AG04449 (cell line): ENCODE data around the gene SPACA7.
"Not testable (repeated sequence)": the region's sequence is repeated elsewhere in the genome, so short reads cannot be mapped to it uniquely, and the experiment has no call there.

ENCODE experiments used
- CTCF ChIA-PET: fragments of 350-600 bp; formaldehyde crosslinking; extraction: SDS; loops from one replicate; lab custom pipeline; 2021; ENCODE audit warnings: antibody characterized with exemption; lab: Yijun Ruan, JAX
- POLR2A ChIA-PET: fragments of 400-600, 350-600 bp; formaldehyde crosslinking; extraction: SDS; loops from one replicate; lab custom pipeline; 2020; ENCODE audit warnings: antibody characterized with exemption, inconsistent platforms; lab: Yijun Ruan, JAX
- DNase-seq: peaks from one replicate; pipeline ENCODE4 v3.0.0-alpha.2; 2010; ENCODE audit warnings: low read depth, low spot score
- H3K4me3 ChIP-seq: 2 replicates; pipeline ENCODE4 v1.5.1; 2011; ENCODE audit warnings: low read depth, mild to moderate bottlenecking, control low read depth, low read length
- TF ChIP-seq, protein P1 (sequence below): IDR thresholded peaks from one replicate; pipeline ENCODE4 v1.5.1; 2011; ENCODE audit warnings: mild to moderate bottlenecking, moderate library complexity, low read length, control low read depth, inconsistent platforms; ENCODE audit not compliant: insufficient read depth; ENCODE audit errors: missing control alignments

The SPACA7 gene

DNA sequence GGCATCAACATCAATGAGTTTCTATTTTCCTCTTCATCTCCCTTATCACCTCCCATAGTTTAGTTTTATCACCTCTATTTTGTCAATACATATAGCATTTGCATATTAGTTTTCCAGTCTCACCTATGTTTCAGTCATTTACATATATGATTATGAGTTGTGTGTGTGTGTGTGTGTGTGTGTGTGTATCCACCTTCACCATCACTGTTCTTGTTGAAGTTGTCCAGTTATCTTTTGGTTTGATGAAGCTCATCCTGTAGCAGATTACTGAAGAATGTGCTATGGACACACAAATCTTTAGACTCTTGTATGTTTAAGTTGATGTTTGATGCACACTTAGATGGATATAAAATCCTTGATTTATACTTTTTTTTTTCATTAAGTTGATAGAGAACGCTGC lies 40.5 kb downstream of the SPACA7 start:
- ChIA-PET CTCF (no interaction called here), POLR2A (no interaction called here)
- no peak overlapping the region for H3K4me3 ChIP-seq
- TF ChIP-seq, protein P1, sequence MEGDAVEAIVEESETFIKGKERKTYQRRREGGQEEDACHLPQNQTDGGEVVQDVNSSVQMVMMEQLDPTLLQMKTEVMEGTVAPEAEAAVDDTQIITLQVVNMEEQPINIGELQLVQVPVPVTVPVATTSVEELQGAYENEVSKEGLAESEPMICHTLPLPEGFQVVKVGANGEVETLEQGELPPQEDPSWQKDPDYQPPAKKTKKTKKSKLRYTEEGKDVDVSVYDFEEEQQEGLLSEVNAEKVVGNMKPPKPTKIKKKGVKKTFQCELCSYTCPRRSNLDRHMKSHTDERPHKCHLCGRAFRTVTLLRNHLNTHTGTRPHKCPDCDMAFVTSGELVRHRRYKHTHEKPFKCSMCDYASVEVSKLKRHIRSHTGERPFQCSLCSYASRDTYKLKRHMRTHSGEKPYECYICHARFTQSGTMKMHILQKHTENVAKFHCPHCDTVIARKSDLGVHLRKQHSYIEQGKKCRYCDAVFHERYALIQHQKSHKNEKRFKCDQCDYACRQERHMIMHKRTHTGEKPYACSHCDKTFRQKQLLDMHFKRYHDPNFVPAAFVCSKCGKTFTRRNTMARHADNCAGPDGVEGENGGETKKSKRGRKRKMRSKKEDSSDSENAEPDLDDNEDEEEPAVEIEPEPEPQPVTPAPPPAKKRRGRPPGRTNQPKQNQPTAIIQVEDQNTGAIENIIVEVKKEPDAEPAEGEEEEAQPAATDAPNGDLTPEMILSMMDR: no peak
- no peak for DNase-seq

DNA sequence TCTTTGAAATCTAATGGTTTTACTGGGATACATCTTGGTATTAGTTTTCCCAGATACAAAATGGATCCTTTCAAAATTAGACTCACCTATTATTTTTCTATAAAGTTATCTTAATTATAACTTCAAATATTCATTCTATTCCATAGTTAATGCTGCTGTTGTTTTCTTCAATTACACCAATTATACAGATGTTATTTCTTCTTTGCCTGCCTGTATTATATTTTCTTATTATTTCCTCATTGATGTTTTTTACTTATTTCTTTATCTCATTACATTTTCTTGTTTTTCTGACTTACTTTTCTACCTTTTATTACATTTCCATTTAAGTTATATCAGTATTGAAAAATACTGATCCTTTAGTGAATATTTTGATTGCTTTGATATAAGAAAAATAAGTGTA lies 40.9 kb downstream of the SPACA7 start:
- no peak for DNase-seq
- ChIA-PET CTCF (no interaction called here), POLR2A (no interaction called here)
- TF ChIP-seq, protein P1: no peak
- H3K4me3 ChIP-seq: no peak overlapping the region

DNA sequence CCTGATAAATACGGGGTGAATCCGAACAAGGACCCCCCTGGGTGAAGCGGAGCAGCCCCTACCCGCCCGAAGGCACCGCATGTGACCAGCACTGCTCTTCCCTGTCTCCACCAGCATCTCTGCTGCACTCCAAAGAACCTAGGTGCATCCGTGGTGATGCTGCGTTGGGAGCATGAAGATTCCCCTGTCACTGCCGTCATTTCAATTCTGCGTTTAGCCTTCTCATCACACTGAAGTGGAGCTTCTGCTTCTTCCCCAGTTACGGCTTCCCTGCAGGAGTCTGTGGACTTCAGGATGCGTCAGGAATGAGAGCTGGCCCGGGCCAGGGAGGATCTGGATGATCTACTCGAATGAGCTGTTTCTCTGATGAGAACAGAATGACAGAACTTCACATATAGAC lies 47.9 kb downstream of the SPACA7 start:
- no peak overlapping the region for H3K4me3 ChIP-seq
- CTCF ChIA-PET: no interaction called here
- TF ChIP-seq, protein P1: no peak
- POLR2A ChIA-PET: interaction anchor here (0.5 kb wide), 1 partner anchor 13 kb away, joined by 3 read pairs; no protein-coding TSS in a partner anchor
- no peak for DNase-seq

DNA sequence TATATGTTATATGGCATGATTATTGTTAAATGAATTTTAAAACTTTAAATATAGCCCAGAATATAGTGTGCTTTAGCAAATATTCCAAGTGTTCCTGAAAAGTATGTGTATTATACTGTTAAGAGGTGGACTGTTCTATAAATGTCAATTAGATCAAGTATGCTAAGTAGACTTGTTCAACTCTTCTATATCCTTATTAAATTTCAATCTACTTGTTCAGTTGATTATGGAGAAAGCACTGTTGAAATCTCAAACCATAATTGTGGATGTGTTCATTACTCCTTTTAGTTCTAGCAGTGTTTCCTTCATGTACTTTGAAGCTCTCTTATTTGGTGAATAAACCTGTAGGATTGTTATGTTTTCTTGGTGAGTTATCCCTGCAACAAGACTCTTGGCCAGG lies 52.5 kb downstream of the SPACA7 start:
- ChIA-PET POLR2A (no interaction called here), CTCF (no interaction called here)
- no peak for DNase-seq
- TF ChIP-seq, protein P1: no peak
- no peak overlapping the region for H3K4me3 ChIP-seq

DNA sequence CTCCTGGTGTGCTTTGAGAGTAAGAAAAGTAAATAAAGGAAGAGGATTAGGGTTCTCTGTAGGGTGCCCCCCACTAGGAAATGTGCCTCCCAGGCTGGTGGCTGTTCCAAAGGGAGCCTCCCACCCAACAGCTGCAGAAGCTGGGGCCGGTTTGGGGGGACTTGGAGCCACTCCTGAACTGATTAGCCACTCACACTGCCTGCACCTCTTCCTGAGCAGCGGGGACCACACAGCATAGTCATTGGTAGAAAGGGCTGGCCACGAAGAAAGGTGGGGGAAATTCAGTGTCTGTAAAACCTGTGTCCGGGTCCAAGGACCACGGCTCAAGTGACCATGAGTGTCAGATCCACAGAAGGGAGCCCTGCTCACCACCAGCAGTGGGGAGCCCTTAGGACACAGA lies 55.6 kb downstream of the SPACA7 start:
- ChIA-PET POLR2A (no interaction called here), CTCF (no interaction called here)
- DNase-seq: no peak
- TF ChIP-seq, protein P1: no peak
- H3K4me3 ChIP-seq: no peak overlapping the region

DNA sequence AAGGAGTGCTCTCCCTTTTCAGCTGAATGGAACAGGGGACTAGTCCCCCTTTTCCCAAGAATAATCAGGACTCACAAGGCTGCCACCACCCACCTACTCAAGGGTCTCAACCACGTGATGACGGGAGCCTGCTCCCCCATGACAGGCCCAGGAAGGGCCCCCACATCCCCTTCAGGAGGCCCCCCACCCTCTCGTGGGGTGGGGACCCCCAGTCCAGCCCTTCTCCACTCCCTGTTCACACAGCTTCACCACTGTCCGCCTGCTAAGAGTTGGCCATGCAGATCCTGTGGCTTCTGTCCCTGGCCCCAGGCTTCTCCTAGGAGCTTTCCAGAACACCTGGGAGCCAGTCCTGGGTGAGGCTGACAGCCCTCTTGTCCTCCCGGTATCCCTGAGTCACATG lies 56.6 kb downstream of the SPACA7 start:
- DNase-seq, CTCF ChIA-PET, H3K4me3 ChIP-seq, POLR2A ChIA-PET: not testable (repeated sequence)

DNA sequence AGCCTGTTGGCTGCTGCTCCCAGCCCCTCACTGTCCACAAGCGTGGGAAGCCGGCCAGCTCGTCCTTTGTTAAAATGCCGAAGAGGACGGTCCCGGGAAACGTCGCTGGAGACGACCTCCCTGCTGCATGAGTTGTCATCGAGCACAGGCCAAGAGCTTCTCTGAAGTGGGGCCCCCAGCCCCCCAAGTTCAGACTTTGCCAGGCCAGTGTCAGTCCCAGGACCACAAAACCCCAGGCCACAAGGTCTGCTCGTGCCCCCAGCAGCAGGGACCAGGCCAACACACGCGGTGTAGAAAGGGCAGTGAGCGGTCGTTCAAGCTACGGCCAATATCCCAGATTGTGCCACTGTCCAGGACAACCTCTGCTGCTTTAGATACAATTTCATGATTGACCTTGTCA lies 57.4 kb downstream of the SPACA7 start:
- DNase-seq, POLR2A ChIA-PET, CTCF ChIA-PET, H3K4me3 ChIP-seq: not testable (repeated sequence)

DNA sequence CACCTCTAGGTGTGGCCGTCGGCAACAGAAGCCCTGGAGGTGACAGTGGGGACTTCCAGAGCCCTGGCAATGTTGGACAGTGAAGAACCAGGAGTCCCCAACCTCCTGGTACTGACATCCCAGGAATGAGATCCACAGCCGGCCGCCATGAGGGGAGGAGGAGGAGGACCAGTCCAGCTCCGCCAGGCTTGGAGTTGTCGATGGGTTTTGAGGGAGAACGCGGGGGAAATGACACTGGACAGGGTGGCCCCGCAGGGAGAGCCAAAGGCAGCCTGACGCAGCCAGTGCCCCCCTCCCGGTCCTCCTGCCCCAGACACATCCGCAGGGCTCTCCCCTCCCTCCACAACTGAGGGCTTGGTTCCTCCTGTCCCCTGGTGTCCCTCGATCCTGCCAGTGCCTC lies 57.9 kb downstream of the SPACA7 start:
- H3K4me3 ChIP-seq: no peak overlapping the region
- DNase-seq: no peak
- TF ChIP-seq, protein P1: no peak
- POLR2A ChIA-PET: no interaction called here
- CTCF ChIA-PET: no interaction called here
